Naive thymus-derived CD8-positive, alpha-beta T cell (primary cell): ENCODE results near the gene LAIR2. TPM values are rescaled to one million over a fixed set of nuclear protein-coding genes. Genes with fewer than 3 reads are reported as not detected.

Source experiments
- ATAC-seq, 2 donors: fragments of 150-1000 bp; cut with Tn5 transposase in 1 of 2; sonication (Bioruptor Pico), chemical (Tn5 transposase) in 1 of 2; 1 replicate in 1 of 2; 2 replicates in 1 of 2; pipeline ENCODE4 v1.10.0; 2021; ENCODE audit warnings: mild to moderate bottlenecking in 2 of 2, moderate library complexity in 2 of 2
- POLR2A ChIA-PET: fragments of 350-600 bp; sonication (Branson Sonifier 250); formaldehyde crosslinking; loops from one replicate; lab custom pipeline; 2021; ENCODE audit warnings: antibody characterized with exemption; lab: Charles Lee
- DNase-seq, 10 donors: peaks; one replicate each; pipeline versions ENCODE4 v3.0.0 to v3.0.0-alpha.2; 2020 to 2022
- H3K27ac Mint-ChIP-seq, 10 donors: one replicate each; pipeline ENCODE4 v1.8.0; 2020 to 2022; ENCODE audit warnings: mild to moderate bottlenecking in 10 of 10, mixed read lengths in 10 of 10, moderate library complexity in 4 of 10, inconsistent platforms in 1 of 10
- H3K27me3 Mint-ChIP-seq, 5 donors: one replicate each; pipeline ENCODE4 v1.8.0; 2021 to 2022; ENCODE audit warnings: mixed read lengths in 5 of 5
- H3K36me3 Mint-ChIP-seq, 3 donors: one replicate each; pipeline ENCODE4 v1.8.0; 2020 to 2022; ENCODE audit warnings: mixed read lengths in 3 of 3, mild to moderate bottlenecking in 2 of 3, inconsistent platforms in 1 of 3
- H3K4me1 Mint-ChIP-seq, 4 donors: one replicate each; pipeline ENCODE4 v1.8.0; 2021 to 2022; ENCODE audit warnings: mixed read lengths in 4 of 4
- H3K4me3 Mint-ChIP-seq, 10 donors: one replicate each; pipeline ENCODE4 v1.8.0; 2020 to 2022; ENCODE audit warnings: mild to moderate bottlenecking in 10 of 10, mixed read lengths in 10 of 10, moderate library complexity in 6 of 10, inconsistent platforms in 1 of 10
- H3K9me3 Mint-ChIP-seq, 9 donors: one replicate each; pipeline ENCODE4 v1.8.0; 2020 to 2022; ENCODE audit warnings: mixed read lengths in 9 of 9, mild to moderate bottlenecking in 3 of 9, inconsistent platforms in 1 of 9, moderate library complexity in 1 of 9
- polyA plus RNA-seq, 3 donors: library from polyadenylated mRNA; unstranded; fragments of 300-500 nt; fragmentation: Illumina TruSeq; gene quantifications; one replicate each; pipeline ENCODE4 v1.2.3, GENCODE V29; 2021
- total RNA-seq, 8 experiments: library from RNA in 2 of 8; stranded (reverse) in 2 of 8; gene quantifications; one replicate each; pipeline ENCODE4 v1.2.3 and lab custom pipeline; 2021 to 2026

Gene LAIR2
- total and polyA plus RNA-seq, 5 experiments from 2014 or later: 1.8 to 17.2 TPM; not detected in 3

GRCh38 chr19:54552913-54553310 is 50.3 kb downstream of the LAIR2 start:
- ATAC-seq: no peak
- no peak overlapping the region for H3K27ac Mint-ChIP-seq
- peaks cover 0 to 12% (median 5%) of the 10 kb centered on the region in 4 donors for H3K4me1 Mint-ChIP-seq
- peaks cover 0 to 5% (median 0%) of the 10 kb centered on the region in 3 donors for H3K36me3 Mint-ChIP-seq
- H3K9me3 Mint-ChIP-seq: peaks cover 0 to 3% (median 0%) of the 10 kb centered on the region in 9 donors
- peaks cover 8 to 41% (median 18%) of the 10 kb centered on the region in 5 donors for H3K27me3 Mint-ChIP-seq
- DNase-seq: no peak
- POLR2A ChIA-PET: no interaction called here
- H3K4me3 Mint-ChIP-seq: no peak overlapping the region

GRCh38 chr19:54554006-54554405 is 51.4 kb downstream of the LAIR2 start:
- Mint-ChIP-seq H3K9me3 (peaks cover 0 to 3% (median 0%) of the 10 kb centered on the region in 9 donors), H3K4me3 (no peak overlapping the region), H3K27me3 (peaks cover 8 to 46% (median 22%) of the 10 kb centered on the region in 5 donors), H3K27ac (no peak overlapping the region), H3K4me1 (peaks cover 0 to 12% (median 5%) of the 10 kb centered on the region in 4 donors), H3K36me3 (peaks cover 0 to 5% (median 0%) of the 10 kb centered on the region in 3 donors)
- DNase-seq (no peak), ATAC-seq (no peak)
- POLR2A ChIA-PET: no interaction called here

- DNase-seq (no peak), ATAC-seq (no peak)
- H3K9me3 Mint-ChIP-seq: no peaks in the 10 kb centered on the region
- no peak overlapping the region for H3K27ac Mint-ChIP-seq
- H3K27me3 Mint-ChIP-seq: peaks cover 11 to 37% (median 22%) of the 10 kb centered on the region in 5 donors
- no peak overlapping the region for H3K4me3 Mint-ChIP-seq
- POLR2A ChIA-PET: no interaction called here
- peaks cover 0 to 12% (median 5%) of the 10 kb centered on the region in 4 donors for H3K4me1 Mint-ChIP-seq
- H3K36me3 Mint-ChIP-seq: peaks cover 0 to 5% (median 0%) of the 10 kb centered on the region in 3 donors
Measured at GRCh38 chr19:54554896-54555295, 52.3 kb downstream of the LAIR2 start.

- Mint-ChIP-seq H3K27ac (no peak overlapping the region), H3K4me3 (no peak overlapping the region)
Measured at GRCh38 chr19:54556194-54556593, 53.6 kb downstream of the LAIR2 start.

DNA sequence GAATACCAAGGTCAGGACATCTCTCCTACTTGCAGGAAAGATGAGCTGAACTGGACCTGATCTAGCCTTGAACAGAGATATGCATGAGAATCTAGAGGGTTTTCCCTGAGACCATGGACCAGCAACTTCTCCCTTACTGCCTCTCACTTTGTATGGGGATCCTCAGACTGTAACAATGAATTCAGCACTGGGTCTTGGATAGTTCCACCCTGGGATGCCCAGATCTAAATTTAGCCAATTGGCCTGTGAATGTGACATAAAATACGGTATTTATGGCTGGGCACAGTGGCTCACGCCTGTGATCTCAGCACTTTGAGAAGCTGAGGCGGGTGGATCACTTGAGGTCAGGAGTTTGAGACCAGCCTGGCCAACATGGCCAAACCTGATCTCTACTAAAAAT is 55.7 kb downstream of the LAIR2 start:
- ATAC-seq (no peak), DNase-seq (no peak)
- Mint-ChIP-seq H3K36me3 (no peaks in the 10 kb centered on the region), H3K27me3 (peaks cover 8 to 33% (median 14%) of the 10 kb centered on the region in 5 donors), H3K27ac (no peak overlapping the region), H3K4me3 (no peak overlapping the region), H3K4me1 (peaks cover 0 to 1% (median 0%) of the 10 kb centered on the region in 4 donors), H3K9me3 (no peaks in the 10 kb centered on the region)
- POLR2A ChIA-PET: no interaction called here

More at GRCh38 chr19:54556194-54556593, 53.6 kb downstream of the LAIR2 start:
- peaks cover 11 to 36% (median 19%) of the 10 kb centered on the region in 5 donors for H3K27me3 Mint-ChIP-seq
- no peaks in the 10 kb centered on the region for H3K9me3 Mint-ChIP-seq
- no peak for DNase-seq
- ATAC-seq: no peak
- peaks cover 0 to 8% (median 4%) of the 10 kb centered on the region in 4 donors for H3K4me1 Mint-ChIP-seq
- H3K36me3 Mint-ChIP-seq: peaks cover 0 to 5% (median 0%) of the 10 kb centered on the region in 3 donors
- POLR2A ChIA-PET: no interaction called here

Other genes with a start within 250 kb of the LAIR2 start
- gene LILRB5, start 245.6 kb upstream of the LAIR2 start, total RNA-seq: under 1 TPM; 0.22 to 0.52 TPM
- gene LILRB5, start 245.6 kb upstream of the LAIR2 start, polyA plus RNA-seq: not detected
- under 1 TPM; 0.47 TPM for gene LILRB2, start 221.7 kb upstream of the LAIR2 start, total RNA-seq
- gene LILRB2, start 221.7 kb upstream of the LAIR2 start, polyA plus RNA-seq: not detected
- not detected for gene LILRA5, start 189.7 kb upstream of the LAIR2 start, total RNA-seq
- gene LILRA5, start 189.7 kb upstream of the LAIR2 start, polyA plus RNA-seq: under 1 TPM in 1 of 3 donors, not detected in 2; 0.32 TPM
- gene LILRA4, start 163.7 kb upstream of the LAIR2 start, total RNA-seq: under 1 TPM in 1 of 2 experiments, not detected in 1; 0.44 TPM
- not detected for gene LILRA4, start 163.7 kb upstream of the LAIR2 start, polyA plus RNA-seq
- gene LAIR1, start 137.9 kb upstream of the LAIR2 start, total RNA-seq: 10 to 100 TPM; 67.4 to 71.1 TPM
- gene LAIR1, start 137.9 kb upstream of the LAIR2 start, polyA plus RNA-seq: 100 to 1,000 TPM in 1 of 3 donors, 10 to 100 TPM in 2; 58.3 to 104 (median 59.9) TPM
- gene TTYH1, start 87.4 kb upstream of the LAIR2 start, total RNA-seq: not detected
- gene TTYH1, start 87.4 kb upstream of the LAIR2 start, polyA plus RNA-seq: under 1 TPM in 2 of 3 donors, not detected in 1; 0.04 to 0.65 TPM
- 100 to 1,000 TPM; 610 to 639 TPM for gene LENG8, start 53.6 kb upstream of the LAIR2 start, total RNA-seq
- 1 to 10 TPM; 4.5 to 8.6 (median 6.5) TPM for gene LENG8, start 53.6 kb upstream of the LAIR2 start, polyA plus RNA-seq
- gene LENG9, start 39.1 kb upstream of the LAIR2 start, total RNA-seq: 1 to 10 TPM; 5.2 to 5.8 TPM
- under 1 TPM in 2 of 3 donors, not detected in 1; 0.22 to 0.36 TPM for gene LENG9, start 39.1 kb upstream of the LAIR2 start, polyA plus RNA-seq
- gene CDC42EP5, start 29.5 kb upstream of the LAIR2 start, total RNA-seq: not detected
- not detected for gene CDC42EP5, start 29.5 kb upstream of the LAIR2 start, polyA plus RNA-seq
- gene LILRA2, start 71.0 kb downstream of the LAIR2 start, total RNA-seq: under 1 TPM in 1 of 2 experiments, not detected in 1; 0.38 TPM
- gene LILRA2, start 71.0 kb downstream of the LAIR2 start, polyA plus RNA-seq: under 1 TPM in 2 of 3 donors, not detected in 1; 0.13 to 0.40 TPM
- gene LILRA1, start 90.8 kb downstream of the LAIR2 start, total RNA-seq: not detected
- gene LILRA1, start 90.8 kb downstream of the LAIR2 start, polyA plus RNA-seq: under 1 TPM in 1 of 3 donors, not detected in 2; 0.07 TPM
- gene LILRB1, start 127.7 kb downstream of the LAIR2 start, total RNA-seq: 1 to 10 TPM; 2.9 to 3.0 TPM
- gene LILRB1, start 127.7 kb downstream of the LAIR2 start, polyA plus RNA-seq: 1 to 10 TPM in 1 of 3 donors, under 1 TPM in 1, not detected in 1; 0.15 to 8.8 TPM
- under 1 TPM; 0.47 to 0.57 TPM for gene LILRB4, start 160.2 kb downstream of the LAIR2 start, total RNA-seq
- gene LILRB4, start 160.2 kb downstream of the LAIR2 start, polyA plus RNA-seq: not detected
- not detected for gene KIR3DL3, start 221.6 kb downstream of the LAIR2 start, total RNA-seq
- not detected for gene KIR3DL3, start 221.6 kb downstream of the LAIR2 start, polyA plus RNA-seq
- under 1 TPM in 1 of 2 experiments, not detected in 1; 0.23 TPM for gene KIR2DL3, start 235.7 kb downstream of the LAIR2 start, total RNA-seq
- 1 to 10 TPM in 1 of 3 donors, under 1 TPM in 1, not detected in 1; 0.49 to 5.0 TPM for gene KIR2DL3, start 235.7 kb downstream of the LAIR2 start, polyA plus RNA-seq